Astrocyte (in vitro differentiated cells and primary cell): ENCODE data around the gene KLF2.
"Not testable (repeated sequence)": the region's sequence is repeated elsewhere in the genome, so short reads cannot be mapped to it uniquely, and the experiment has no call there.

Experiments used
- CTCF ChIP-seq: IDR thresholded peaks from 2 replicates; pipeline ENCODE4 v1.5.1; 2011; ENCODE audit warnings: low read depth, mild to moderate bottlenecking, inconsistent platforms, low read length, moderate library complexity; ENCODE audit not compliant: insufficient read depth
- EZH2 ChIP-seq: IDR thresholded peaks from 2 replicates; pipeline ENCODE4 v1.6.1; 2012; ENCODE audit warnings: mild to moderate bottlenecking, low read length, inconsistent platforms; ENCODE audit not compliant: insufficient read depth

DNA sequence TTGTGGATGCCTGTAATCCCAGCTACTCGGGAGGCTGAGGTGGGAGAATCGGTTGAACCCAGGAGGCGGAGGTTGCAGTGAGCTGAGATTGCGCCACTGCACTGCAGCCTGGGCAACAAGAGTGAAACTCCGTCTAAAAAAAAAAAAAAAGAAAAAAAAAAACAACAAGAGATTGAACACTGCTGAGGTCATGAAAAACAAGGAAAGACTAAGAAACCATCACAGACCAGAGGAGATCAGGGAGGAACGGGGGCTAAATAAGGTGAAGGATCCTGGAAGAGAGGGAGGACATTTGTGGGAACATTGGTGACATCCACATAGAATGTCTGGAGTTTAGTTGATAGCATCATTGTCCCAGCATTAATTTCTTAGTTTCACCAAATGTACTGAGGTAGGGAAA is 19.6 kb upstream of the KLF2 start:
- TF ChIP-seq CTCF, EZH2: not testable (repeated sequence)
